ENCODE measurements around the gene PRKG1.

PRKG1 gene

GRCh38 chr10:51876979-51877378 lies 802.7 kb downstream of the PRKG1 start:
- TF ChIP-seq CTCF (IDR thresholded peaks at IDR 0.05; ENCODE audit: extremely low read depth, insufficient read depth, missing control alignments): no peak
- in situ Hi-C loops (cut with MboI; ENCODE audit: low pct_unique_long_range_greater_than_20kb, low sequenced_read_pairs, unreplicated experiment): no loop called here
- no peak for DNase-seq (ENCODE audit: low spot score)

- TF ChIP-seq CTCF (IDR thresholded peaks at IDR 0.05; ENCODE audit: extremely low read depth, insufficient read depth, missing control alignments): no peak
- in situ Hi-C loops (cut with MboI; ENCODE audit: low pct_unique_long_range_greater_than_20kb, low sequenced_read_pairs, unreplicated experiment): no loop called here
- DNase-seq (ENCODE audit: low spot score): no peak
These were observed 803.3 kb downstream of the PRKG1 start for GRCh38 chr10:51877636-51878035.

- TF ChIP-seq CTCF (IDR thresholded peaks at IDR 0.05; ENCODE audit: extremely low read depth, insufficient read depth, missing control alignments): no peak
- no peak for DNase-seq (ENCODE audit: low spot score)
- in situ Hi-C loops (cut with MboI; ENCODE audit: low pct_unique_long_range_greater_than_20kb, low sequenced_read_pairs, unreplicated experiment): no loop called here
These were observed 804.4 kb downstream of the PRKG1 start for GRCh38 chr10:51878695-51879094.

GRCh38 chr10:51879238-51879637 lies 805.0 kb downstream of the PRKG1 start:
- TF ChIP-seq CTCF (IDR thresholded peaks at IDR 0.05; ENCODE audit: extremely low read depth, insufficient read depth, missing control alignments): no peak
- peak; percentile 31 for DNase-seq (ENCODE audit: low spot score)
- in situ Hi-C loops (cut with MboI; ENCODE audit: low pct_unique_long_range_greater_than_20kb, low sequenced_read_pairs, unreplicated experiment): no loop called here

- no peak for DNase-seq (ENCODE audit: low spot score)
- TF ChIP-seq CTCF (IDR thresholded peaks at IDR 0.05; ENCODE audit: extremely low read depth, insufficient read depth, missing control alignments): no peak
- in situ Hi-C loops (cut with MboI; ENCODE audit: low pct_unique_long_range_greater_than_20kb, low sequenced_read_pairs, unreplicated experiment): no loop called here
These were observed 806.9 kb downstream of the PRKG1 start for GRCh38 chr10:51881213-51881612.

GRCh38 chr10:51886438-51887068 lies 812.3 kb downstream of the PRKG1 start:
- DNase-seq (ENCODE audit: low spot score): no peak
- TF ChIP-seq CTCF (IDR thresholded peaks at IDR 0.05; ENCODE audit: extremely low read depth, insufficient read depth, missing control alignments): no peak
- in situ Hi-C loops (cut with MboI; ENCODE audit: low pct_unique_long_range_greater_than_20kb, low sequenced_read_pairs, unreplicated experiment): no loop called here
